Measurements from ENCODE around the gene DPP10. TPM values are rescaled to one million over a fixed set of nuclear protein-coding genes. Genes with fewer than 3 reads are reported as not detected.

DPP10 gene
- total RNA-seq, 1 donor from 2014 or later: 6.5 TPM

- Histone ChIP-seq H3K9me3 (ENCODE audit: low read depth) (no peaks in the 10 kb centered on the region), H3K4me2 (no peak overlapping the region), H3K9ac (no peak overlapping the region), H3K27me3 (no peaks in the 10 kb centered on the region), H3K4me1 (peaks cover under 1% of the 10 kb centered on the region), H4K20me1 (ENCODE audit: low read depth) (no peaks in the 10 kb centered on the region), H3F3A (ENCODE audit: low read depth) (no peaks in the 10 kb centered on the region), H3K79me2 (ENCODE audit: low read depth) (no peaks in the 10 kb centered on the region), H3K4me3 (no peak overlapping the region), H2AFZ (replicated peaks) (peak overlapping the region; percentile 86), H3K27ac (no peak overlapping the region), H3K36me3 (no peaks in the 10 kb centered on the region)
- H3K4me1 Mint-ChIP-seq: peaks cover 4% of the 10 kb centered on the region
- H3K9me3 Mint-ChIP-seq: no peaks in the 10 kb centered on the region
- H3K27ac Mint-ChIP-seq: no peak overlapping the region
- H3K36me3 Mint-ChIP-seq: no peaks in the 10 kb centered on the region
- no peak for TF ChIP-seq EZH2phosphoT487 (IDR thresholded peaks at IDR 0.05)
- DNase-seq (ENCODE audit: low spot score): no peak
- no peaks in the 10 kb centered on the region for H3K27me3 Mint-ChIP-seq (ENCODE audit: insufficient read depth, low read depth)
- no peak overlapping the region for H3K4me3 Mint-ChIP-seq
These were observed 167.4 kb downstream of the DPP10 start for GRCh38 chr2:114609801-114610200.

GRCh38 chr2:114610677-114611076 is 168.2 kb downstream of the DPP10 start:
- Histone ChIP-seq H3K27me3 (no peaks in the 10 kb centered on the region), H3K4me3 (no peak overlapping the region), H4K20me1 (ENCODE audit: low read depth) (no peaks in the 10 kb centered on the region), H3K4me1 (peaks cover 6% of the 10 kb centered on the region), H3K27ac (no peak overlapping the region), H3F3A (ENCODE audit: low read depth) (no peaks in the 10 kb centered on the region), H2AFZ (replicated peaks) (peak overlapping the region; percentile 86), H3K36me3 (no peaks in the 10 kb centered on the region), H3K4me2 (peak overlapping the region; percentile 19), H3K79me2 (ENCODE audit: low read depth) (no peaks in the 10 kb centered on the region), H3K9me3 (ENCODE audit: low read depth) (no peaks in the 10 kb centered on the region), H3K9ac (no peak overlapping the region)
- Mint-ChIP-seq H3K36me3 (no peaks in the 10 kb centered on the region), H3K9me3 (no peaks in the 10 kb centered on the region), H3K27ac (no peak overlapping the region), H3K27me3 (ENCODE audit: insufficient read depth, low read depth) (no peaks in the 10 kb centered on the region), H3K4me1 (peaks cover 4% of the 10 kb centered on the region), H3K4me3 (no peak overlapping the region)
- no peak for TF ChIP-seq EZH2 (IDR thresholded peaks at IDR 0.05)
- TF ChIP-seq CTCF (IDR thresholded peaks at IDR 0.05): no peak
- TF ChIP-seq EZH2phosphoT487 (IDR thresholded peaks at IDR 0.05): no peak
- peak; percentile 23 for DNase-seq (ENCODE audit: low spot score)

GRCh38 chr2:114614592-114614991 is 172.2 kb downstream of the DPP10 start:
- no peak for DNase-seq (ENCODE audit: low spot score)
- Histone ChIP-seq H2AFZ (replicated peaks) (no peak overlapping the region), H3K4me1 (peaks cover 6% of the 10 kb centered on the region), H4K20me1 (ENCODE audit: low read depth) (no peaks in the 10 kb centered on the region), H3K4me3 (no peak overlapping the region), H3K4me2 (no peak overlapping the region), H3K9me3 (ENCODE audit: low read depth) (no peaks in the 10 kb centered on the region), H3K9ac (no peak overlapping the region), H3K27me3 (no peaks in the 10 kb centered on the region), H3K79me2 (ENCODE audit: low read depth) (no peaks in the 10 kb centered on the region), H3K36me3 (no peaks in the 10 kb centered on the region), H3K27ac (no peak overlapping the region), H3F3A (ENCODE audit: low read depth) (no peaks in the 10 kb centered on the region)
- H3K36me3 Mint-ChIP-seq: no peaks in the 10 kb centered on the region
- H3K27ac Mint-ChIP-seq: no peak overlapping the region
- no peaks in the 10 kb centered on the region for H3K27me3 Mint-ChIP-seq (ENCODE audit: insufficient read depth, low read depth)
- TF ChIP-seq CTCF (IDR thresholded peaks at IDR 0.05): peak; percentile 24
- no peak for TF ChIP-seq EZH2 (IDR thresholded peaks at IDR 0.05)
- H3K4me1 Mint-ChIP-seq: peaks cover 4% of the 10 kb centered on the region
- no peak overlapping the region for H3K4me3 Mint-ChIP-seq
- no peaks in the 10 kb centered on the region for H3K9me3 Mint-ChIP-seq

GRCh38 chr2:114628481-114628880 is 186.0 kb downstream of the DPP10 start:
- no peak for DNase-seq (ENCODE audit: low spot score)
- H3K4me1 Mint-ChIP-seq: no peaks in the 10 kb centered on the region
- Histone ChIP-seq H3K4me3 (no peak overlapping the region), H3K9ac (no peak overlapping the region), H3K79me2 (ENCODE audit: low read depth) (no peaks in the 10 kb centered on the region), H3K36me3 (no peaks in the 10 kb centered on the region), H3K4me2 (no peak overlapping the region), H3K27me3 (no peaks in the 10 kb centered on the region), H2AFZ (replicated peaks) (no peak overlapping the region), H4K20me1 (ENCODE audit: low read depth) (no peaks in the 10 kb centered on the region), H3F3A (ENCODE audit: low read depth) (no peaks in the 10 kb centered on the region), H3K9me3 (ENCODE audit: low read depth) (no peaks in the 10 kb centered on the region), H3K4me1 (no peaks in the 10 kb centered on the region), H3K27ac (no peak overlapping the region)
- no peaks in the 10 kb centered on the region for H3K36me3 Mint-ChIP-seq
- no peak overlapping the region for H3K27ac Mint-ChIP-seq
- no peak overlapping the region for H3K4me3 Mint-ChIP-seq
- no peak for TF ChIP-seq EZH2phosphoT487 (IDR thresholded peaks at IDR 0.05)
- no peak for TF ChIP-seq EZH2 (IDR thresholded peaks at IDR 0.05)
- no peak for TF ChIP-seq CTCF (IDR thresholded peaks at IDR 0.05)
- H3K27me3 Mint-ChIP-seq (ENCODE audit: insufficient read depth, low read depth): no peaks in the 10 kb centered on the region
- no peaks in the 10 kb centered on the region for H3K9me3 Mint-ChIP-seq

Measured in neural progenitor cell (in vitro differentiated cells).